Psoas muscle (tissue), 8 donors: Measurements from ENCODE around the gene JAKMIP3. TPM values are rescaled to one million over a fixed set of nuclear protein-coding genes. Genes with fewer than 3 reads are reported as not detected.

Experiments used
- ATAC-seq, 4 donors: fragments of 200-7000 bp; cut with Tn5 transposase; one replicate each; pipeline ENCODE4 v1.9.1; 2020; ENCODE audit warnings: moderate library complexity in 3 of 4, mild to moderate bottlenecking in 2 of 4
- DNase-seq, 2 donors: peaks; one replicate each; pipeline ENCODE4 v3.0.0-alpha.2; 2020
- H3K27ac ChIP-seq: fragments of 200-600 bp; one replicate; pipeline ENCODE4 v1.8.0; 2022
- H3K27me3 ChIP-seq, 3 donors: fragments of 200-600 bp in 1 of 3; one replicate each; pipeline versions ENCODE4 v1.6.1 to v1.8.0; 2013 to 2022; ENCODE audit warnings: low read length in 2 of 3, mild to moderate bottlenecking in 2 of 3, moderate library complexity in 1 of 3; ENCODE audit not compliant: insufficient read depth in 3 of 3
- H3K36me3 ChIP-seq, 2 donors: fragments of 200-600 bp in 1 of 2; one replicate each; pipeline versions ENCODE4 v1.6.1 to v1.8.0; 2013 to 2022; ENCODE audit warnings: low read depth in 1 of 2, mild to moderate bottlenecking in 1 of 2, moderate library complexity in 1 of 2; ENCODE audit not compliant: insufficient read depth in 1 of 2
- H3K4me1 ChIP-seq: fragments of 200-600 bp; one replicate; pipeline ENCODE4 v1.8.0; 2022
- H3K4me3 ChIP-seq: fragments of 200-600 bp; one replicate; pipeline ENCODE4 v1.8.0; 2022; ENCODE audit warnings: mild to moderate bottlenecking
- H3K9me3 ChIP-seq: fragments of 200-600 bp; one replicate; pipeline ENCODE4 v1.8.0; 2022
- CTCF ChIP-seq: fragments of 200-600 bp; IDR thresholded peaks from one replicate; pipeline ENCODE4 v1.8.0; 2022; ENCODE audit warnings: antibody characterized with exemption
- WGBS, 3 donors: extraction: QIAGEN DNeasy Blood & Tissue Kit; methylation state at CpG; one replicate each; pipeline versions ENCODE4 v1.1.6 to v1.1.7; 2013; 5-methylcytosine and 5-hydroxymethylcytosine counted together
- intact Hi-C, 2 donors: fragments of 100-400 bp; cut with DNase I; formaldehyde crosslinking; loops; one replicate each; pipeline versions ENCODE4 v1.11.0 to v1.14.2; 2022
- polyA plus RNA-seq, 3 donors: library from polyadenylated mRNA; stranded (reverse); fragments of 200-250 nt; gene quantifications; one replicate each; pipeline ENCODE4 v1.2.3, GENCODE V29; 2013
- total RNA-seq, 4 donors: library from RNA; stranded (reverse); fragmentation: NEBNext Ultra II Directional in 2 of 4; extraction: Animal tissue kit (Norgen Biotek cat#: 25700) in 2 of 4; gene quantifications; one replicate each; pipeline versions ENCODE4 v1.2.1 to v1.2.4, GENCODE V29; 2021 to 2023
- donor health status: healthy with polysubstance abuse.
- donor health status: DM: no; HTN: no; CAD: no; lungs with moderate emphysema.
- donor health status: Bipolar disorder and iron deficiency.
- donor health status: healthy.
- donor health status: DM: yes; HTN: yes; CAD: no.
- donor health status: DM: no; HTN: no; CAD: no.
- donor health status: DM: no; HTN: no; CAD: no.
- donor health status: DM: yes; HTN: yes; CAD: no.

Gene JAKMIP3
- total and polyA plus RNA-seq, 7 donors, result 0.12 to 1.7 (median 0.52) TPM

GRCh38 chr10:132052124-132052523 lies 13.6 kb upstream of the JAKMIP3 start:
- DNase-seq, result no peak
- H3K36me3 ChIP-seq, result no peaks in the 10 kb centered on the region
- H3K27ac ChIP-seq, result no peak overlapping the region
- WGBS, 3 donors, result 73 to 78% (median 73%) methylated on average over 1 of the region's 1 CpG
- no peak for TF ChIP-seq CTCF
- H3K4me1 ChIP-seq, result no peaks in the 10 kb centered on the region
- intact Hi-C loops, result no loop called here
- no peak overlapping the region for H3K4me3 ChIP-seq
- peaks cover 17% of the 10 kb centered on the region for H3K9me3 ChIP-seq
- peaks cover 0 to 3% (median 3%) of the 10 kb centered on the region in 3 donors for H3K27me3 ChIP-seq
- ATAC-seq, result no peak

- Histone ChIP-seq H3K4me3 (no peak overlapping the region), H3K27me3 (peaks cover 0 to 9% (median 3%) of the 10 kb centered on the region in 3 donors), H3K36me3 (no peaks in the 10 kb centered on the region), H3K27ac (no peak overlapping the region), H3K9me3 (peaks cover 17% of the 10 kb centered on the region), H3K4me1 (no peaks in the 10 kb centered on the region)
- DNase-seq (no peak), ATAC-seq (no peak)
- no peak for TF ChIP-seq CTCF
- WGBS, 3 donors, result 45 to 47% (median 45%) methylated on average over 9 of the region's 9 CpGs
- intact Hi-C loops, result no loop called here
These were observed 11.2 kb upstream of the JAKMIP3 start for GRCh38 chr10:132054564-132054963.

- H3K4me3 ChIP-seq, result no peak overlapping the region
- TF ChIP-seq CTCF, result no peak
- peaks cover 0 to 9% (median 3%) of the 10 kb centered on the region in 3 donors for H3K27me3 ChIP-seq
- H3K4me1 ChIP-seq, result no peaks in the 10 kb centered on the region
- 69 to 83% (median 80%) methylated on average over 6 of the region's 6 CpGs for WGBS, 3 donors
- H3K36me3 ChIP-seq, result no peaks in the 10 kb centered on the region
- peak in 1 of 2 donors; percentile 12 for DNase-seq
- intact Hi-C loops, result no loop called here
- no peak overlapping the region for H3K27ac ChIP-seq
- no peak for ATAC-seq
- H3K9me3 ChIP-seq, result peaks cover 17% of the 10 kb centered on the region
These were observed 10.1 kb upstream of the JAKMIP3 start for GRCh38 chr10:132055616-132056015.

DNA sequence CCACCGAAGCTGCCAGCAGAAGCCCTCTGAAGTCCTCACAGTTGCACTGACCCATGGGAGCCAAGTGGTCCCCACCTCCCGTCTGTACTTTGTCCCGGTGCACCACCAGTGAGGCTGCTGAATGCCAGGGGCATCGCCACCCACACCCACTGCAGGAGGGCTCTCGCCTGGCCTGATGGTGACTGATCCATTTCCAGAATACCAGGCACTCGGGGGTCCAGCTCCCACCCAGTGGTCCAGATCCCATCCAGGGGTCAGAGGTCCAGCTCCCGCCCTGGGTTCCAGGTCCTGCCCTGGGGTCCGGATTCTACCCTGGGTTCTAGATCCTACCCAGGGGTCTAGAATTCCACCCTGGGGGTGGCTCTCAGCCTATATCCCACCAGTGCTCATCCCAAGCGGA lies 9.1 kb upstream of the JAKMIP3 start:
- intact Hi-C loops, result no loop called here
- no peak for TF ChIP-seq CTCF
- DNase-seq (peak in 1 of 2 donors; percentile 13), ATAC-seq (no peak)
- Histone ChIP-seq H3K36me3 (no peaks in the 10 kb centered on the region), H3K9me3 (peaks cover 13% of the 10 kb centered on the region), H3K4me3 (no peak overlapping the region), H3K27me3 (peaks cover 0 to 9% (median 3%) of the 10 kb centered on the region in 3 donors), H3K27ac (no peak overlapping the region), H3K4me1 (no peaks in the 10 kb centered on the region)
- 82 to 89% (median 89%) methylated on average over 9 of the region's 9 CpGs for WGBS, 3 donors

DNA sequence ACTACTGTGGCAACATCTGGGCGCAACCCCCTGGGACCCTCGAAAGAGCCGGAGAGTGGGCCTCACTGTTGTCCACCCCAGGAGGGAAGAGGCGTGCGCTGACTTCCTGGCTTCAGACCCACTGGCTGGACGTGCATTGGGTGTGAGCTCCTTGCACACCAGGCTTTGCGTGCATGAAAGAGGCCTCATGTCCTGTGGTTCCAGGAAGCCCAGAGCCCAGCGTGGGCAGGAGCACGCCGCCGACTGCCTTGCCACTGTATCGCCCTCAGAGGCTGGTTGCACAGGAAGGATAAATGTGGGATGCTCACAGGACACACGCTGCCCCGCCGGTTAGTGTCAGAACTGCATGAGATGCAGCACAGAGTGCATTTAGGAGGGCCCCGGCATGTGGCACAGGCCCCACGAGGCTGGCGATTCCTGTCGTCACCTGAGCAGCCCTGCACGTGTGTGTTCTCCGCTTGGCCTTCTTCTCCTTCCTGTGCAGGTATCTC lies 8.5 kb upstream of the JAKMIP3 start:
- Histone ChIP-seq H3K4me1 (no peaks in the 10 kb centered on the region), H3K27ac (no peak overlapping the region), H3K9me3 (peaks cover 7% of the 10 kb centered on the region), H3K27me3 (peaks cover 0 to 9% (median 3%) of the 10 kb centered on the region in 3 donors), H3K36me3 (no peaks in the 10 kb centered on the region), H3K4me3 (no peak overlapping the region)
- intact Hi-C loops, result no loop called here
- no peak for DNase-seq
- 79 to 84% (median 83%) methylated on average over 21 of the region's 21 CpGs for WGBS, 3 donors
- ATAC-seq, result no peak
- TF ChIP-seq CTCF, result no peak
